IPS-20b (cell line): ENCODE data around the gene CHML.

ENCODE experiments used
- H3K27ac ChIP-seq: one replicate; pipeline ENCODE4 v1.5.1; 2013; ENCODE audit warnings: low read length
- H3K27me3 ChIP-seq: 2 replicates; pipeline ENCODE4 v1.6.1; 2013; ENCODE audit warnings: mild to moderate bottlenecking, low read length, inconsistent platforms; ENCODE audit not compliant: insufficient read depth
- H3K36me3 ChIP-seq: 2 replicates; pipeline ENCODE4 v1.6.1; 2013; ENCODE audit warnings: low read depth, mild to moderate bottlenecking, inconsistent platforms, low read length, moderate library complexity; ENCODE audit not compliant: insufficient read depth
- H3K4me1 ChIP-seq: 2 replicates; pipeline ENCODE4 v1.6.1; 2013; ENCODE audit warnings: mild to moderate bottlenecking, control low read depth, inconsistent platforms, low read length, moderate library complexity; ENCODE audit not compliant: insufficient read depth
- H3K4me3 ChIP-seq: 2 replicates; pipeline ENCODE4 v1.5.1; 2013; ENCODE audit warnings: mild to moderate bottlenecking, low read length, inconsistent platforms
- H3K9ac ChIP-seq: 2 replicates; pipeline ENCODE4 v1.6.1; 2013; ENCODE audit warnings: low read depth, mild to moderate bottlenecking, inconsistent platforms, low read length, moderate library complexity
- H3K9me3 ChIP-seq: 2 replicates; pipeline ENCODE4 v1.6.1; 2013; ENCODE audit warnings: mild to moderate bottlenecking, low read depth, low read length, inconsistent platforms; ENCODE audit not compliant: insufficient read depth

Gene CHML

DNA sequence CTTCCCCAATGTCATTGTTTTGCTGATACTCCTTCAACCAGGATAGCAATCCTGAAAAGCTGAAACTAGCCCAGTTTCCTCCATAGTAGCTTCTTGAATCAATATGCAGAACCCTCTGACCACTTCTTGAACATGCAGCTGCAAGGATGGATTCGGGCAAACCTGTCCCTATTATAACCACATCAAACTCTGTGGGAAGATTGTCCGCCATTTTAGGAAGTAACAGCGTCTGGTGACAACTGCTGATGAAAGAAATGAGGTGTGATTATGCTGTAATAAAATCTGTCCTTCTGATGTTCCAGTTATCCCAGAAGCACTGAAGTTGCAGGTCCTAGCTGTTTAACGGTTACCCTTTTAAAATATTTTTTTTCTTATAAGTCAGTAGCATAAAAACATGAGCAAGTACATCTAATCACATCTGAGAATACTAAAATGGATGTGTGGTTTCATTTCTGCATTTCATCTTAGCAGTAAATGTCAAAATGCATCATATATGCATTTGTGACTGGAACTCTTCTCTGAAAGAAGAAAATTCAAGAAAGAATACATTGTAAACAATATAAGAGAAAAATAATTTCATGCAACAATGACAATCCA lies 4.5 kb downstream of the CHML start:
- Histone ChIP-seq H3K4me1 (peaks cover 20% of the 10 kb centered on the region), H3K36me3 (peaks cover 65% of the 10 kb centered on the region), H3K9me3 (no peaks in the 10 kb centered on the region), H3K27ac (no peak overlapping the region), H3K4me3 (no peak overlapping the region), H3K9ac (no peak overlapping the region), H3K27me3 (no peaks in the 10 kb centered on the region)

DNA sequence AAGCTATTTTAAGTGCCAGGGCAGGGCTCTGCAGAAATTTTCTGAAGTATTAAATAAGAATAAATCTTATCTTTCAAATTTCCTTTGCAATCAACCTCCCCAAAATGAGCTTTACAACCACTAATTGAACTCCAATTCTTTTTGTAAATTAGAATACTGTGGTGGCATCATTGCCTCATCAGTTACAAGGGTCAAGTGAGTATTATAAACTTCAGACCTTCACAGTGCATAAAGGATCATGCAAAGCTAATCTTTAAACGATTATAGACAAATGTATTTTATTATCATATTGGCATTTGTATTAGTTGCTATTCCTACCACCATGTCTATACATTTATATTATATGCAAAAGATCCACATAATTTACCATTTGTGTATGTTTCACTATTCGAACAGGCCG lies 7.2 kb downstream of the CHML start:
- Histone ChIP-seq H3K27me3 (no peaks in the 10 kb centered on the region), H3K4me1 (peaks cover 21% of the 10 kb centered on the region), H3K9ac (no peak overlapping the region), H3K9me3 (no peaks in the 10 kb centered on the region), H3K4me3 (no peak overlapping the region), H3K27ac (no peak overlapping the region), H3K36me3 (peaks cover 68% of the 10 kb centered on the region)

DNA sequence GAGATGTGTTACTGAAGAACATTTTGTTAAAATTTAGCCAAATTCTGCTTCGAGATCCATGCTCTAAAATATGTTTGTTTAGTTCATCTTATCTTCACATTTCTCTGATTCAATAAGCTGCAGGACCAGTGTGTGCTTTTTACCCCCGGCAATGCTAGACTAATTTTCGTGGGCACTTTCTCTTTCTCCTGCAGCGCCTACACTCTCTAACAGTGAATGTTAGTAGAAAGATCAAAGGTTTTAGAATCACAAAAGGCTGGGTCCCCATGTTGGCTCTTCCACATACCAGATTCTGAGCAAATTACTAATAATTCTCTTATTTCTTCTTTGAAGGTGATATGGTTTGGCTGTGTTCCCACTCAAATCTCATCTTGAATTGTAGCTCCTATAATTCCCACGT lies 8.5 kb downstream of the CHML start:
- H3K4me3 ChIP-seq, result no peak overlapping the region
- H3K36me3 ChIP-seq, result peaks cover 56% of the 10 kb centered on the region
- no peaks in the 10 kb centered on the region for H3K9me3 ChIP-seq
- H3K9ac ChIP-seq, result no peak overlapping the region
- H3K27ac ChIP-seq, result no peak overlapping the region
- H3K27me3 ChIP-seq, result no peaks in the 10 kb centered on the region
- peaks cover 15% of the 10 kb centered on the region for H3K4me1 ChIP-seq

DNA sequence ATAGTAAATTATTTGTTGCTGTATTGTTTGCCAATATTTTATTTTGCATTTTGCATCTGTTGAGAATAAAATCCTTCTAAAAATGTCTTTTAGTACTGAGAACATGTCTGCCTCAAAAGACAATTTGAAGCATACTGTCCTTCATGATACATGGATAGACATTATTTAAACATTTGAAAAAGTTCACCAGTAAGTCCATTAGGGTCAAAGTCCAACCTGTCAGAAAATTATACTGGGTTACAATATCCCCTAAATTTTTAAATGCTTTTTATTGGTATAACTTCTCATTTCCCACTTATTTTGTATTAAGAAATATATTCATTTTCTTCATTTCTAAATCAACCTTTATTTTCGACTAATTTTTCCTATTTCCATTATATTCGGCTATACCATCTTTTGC lies 9.3 kb downstream of the CHML start:
- Histone ChIP-seq H3K4me1 (peaks cover 15% of the 10 kb centered on the region), H3K27ac (no peak overlapping the region), H3K36me3 (peaks cover 50% of the 10 kb centered on the region), H3K9me3 (no peaks in the 10 kb centered on the region), H3K4me3 (no peak overlapping the region), H3K9ac (no peak overlapping the region), H3K27me3 (no peaks in the 10 kb centered on the region)

DNA sequence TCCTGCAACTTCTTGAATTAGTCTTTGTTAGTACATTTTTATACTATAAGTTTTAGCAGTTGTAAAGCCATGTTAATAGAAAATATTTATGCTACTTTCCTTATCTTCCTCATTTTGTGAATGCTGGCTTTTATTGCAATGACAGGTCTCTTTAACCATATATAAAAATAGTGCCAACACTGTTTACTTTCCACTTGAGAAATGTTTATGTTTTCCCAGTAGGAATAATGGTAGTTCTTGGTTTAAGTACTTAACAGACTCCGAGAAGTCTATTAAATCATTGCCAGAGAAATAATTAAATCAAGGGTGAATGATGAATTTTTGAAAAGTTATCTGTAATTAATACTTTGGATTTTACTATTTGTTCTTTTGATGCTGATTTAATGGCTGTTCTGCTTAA lies 9.7 kb downstream of the CHML start:
- Histone ChIP-seq H3K9me3 (no peaks in the 10 kb centered on the region), H3K27me3 (no peaks in the 10 kb centered on the region), H3K36me3 (peaks cover 46% of the 10 kb centered on the region), H3K9ac (no peak overlapping the region), H3K4me3 (no peak overlapping the region), H3K4me1 (peaks cover 15% of the 10 kb centered on the region), H3K27ac (no peak overlapping the region)

DNA sequence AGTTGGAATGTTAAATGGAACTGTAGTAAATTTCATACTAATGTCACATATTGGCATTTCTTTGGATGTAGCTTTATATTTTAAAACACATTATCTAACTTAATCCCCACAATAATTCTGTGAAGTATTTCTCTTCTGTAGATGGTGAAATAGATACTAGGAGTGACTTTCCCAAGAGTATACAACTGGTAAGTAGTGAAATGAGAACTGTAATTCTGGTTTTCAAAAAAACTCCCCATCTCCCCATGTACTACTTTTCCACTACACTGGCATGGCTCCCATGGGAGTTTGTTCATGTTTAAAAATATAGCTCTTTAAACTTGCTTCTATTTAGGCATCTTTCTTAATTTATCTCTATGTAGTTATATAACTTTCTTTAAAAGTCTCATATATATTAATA lies 10.2 kb downstream of the CHML start:
- H3K27ac ChIP-seq, result no peak overlapping the region
- peaks cover 15% of the 10 kb centered on the region for H3K4me1 ChIP-seq

DNA sequence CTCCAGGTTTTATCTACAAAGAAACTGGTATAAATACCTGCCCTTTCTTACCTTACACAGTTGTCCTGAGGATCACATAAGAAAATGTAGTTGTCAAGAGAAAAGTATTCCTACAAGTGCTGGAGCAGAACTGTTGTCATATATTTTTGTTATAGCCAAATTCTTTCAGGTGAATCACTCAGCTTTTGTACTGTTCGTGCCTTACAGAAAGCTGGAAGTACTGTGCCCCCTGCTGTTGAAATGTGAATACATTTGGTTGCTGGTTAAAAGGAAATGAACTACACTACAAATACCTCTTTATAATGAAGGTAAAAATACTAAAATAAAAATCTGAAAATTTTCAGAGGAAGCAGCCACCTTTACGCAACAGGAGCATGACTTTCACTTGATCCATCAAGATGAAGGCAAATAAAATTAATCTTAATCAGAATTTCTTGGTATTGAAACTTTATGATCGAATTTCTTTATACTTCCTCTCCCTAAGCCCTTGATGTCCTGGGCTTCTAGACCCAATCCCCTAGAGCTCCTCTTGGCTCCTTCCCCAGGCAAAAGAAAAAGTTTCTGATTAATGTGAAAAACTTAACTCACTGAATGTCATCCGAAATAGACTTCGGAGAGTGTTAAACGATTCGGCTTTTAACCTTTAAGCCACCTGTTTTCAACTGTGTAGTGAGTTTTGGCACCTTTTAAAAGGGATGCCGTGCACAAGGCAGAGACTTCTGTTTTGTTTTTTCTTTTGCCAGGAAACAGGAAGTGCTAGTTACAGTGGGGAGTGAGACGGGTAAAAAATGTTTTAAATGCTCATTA lies 12.5 kb downstream of the CHML start:
- Histone ChIP-seq H3K9ac (no peak overlapping the region; the same call in 1 of the 2 replicates), H3K4me3 (no peak overlapping the region)

More for the DNA sequence above, 10.2 kb downstream of the CHML start:
- H3K4me3 ChIP-seq, result no peak overlapping the region
- no peaks in the 10 kb centered on the region for H3K9me3 ChIP-seq
- H3K27me3 ChIP-seq, result no peaks in the 10 kb centered on the region
- H3K36me3 ChIP-seq, result peaks cover 41% of the 10 kb centered on the region
- no peak overlapping the region for H3K9ac ChIP-seq

DNA sequence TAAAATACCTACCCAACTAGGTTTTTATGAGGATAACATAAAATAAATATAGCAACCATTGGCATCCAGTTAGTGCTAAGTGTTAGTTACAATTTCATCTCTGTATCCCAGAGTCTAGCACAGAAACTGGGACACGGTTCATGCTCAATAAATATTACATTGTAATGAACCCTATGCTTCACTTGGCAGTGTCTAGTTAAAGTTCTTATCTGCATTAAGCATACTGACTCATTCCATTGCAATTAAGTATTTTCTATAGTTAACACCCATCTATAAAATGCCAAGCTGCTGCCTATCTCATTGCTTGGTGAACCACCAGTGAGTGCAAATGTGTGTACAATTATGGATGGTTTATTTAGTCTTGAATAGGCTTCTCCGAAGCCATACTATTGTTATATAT lies 15.2 kb downstream of the CHML start:
- no peak overlapping the region for H3K27ac ChIP-seq
- H3K4me3 ChIP-seq, result no peak overlapping the region

More for the DNA sequence above, 12.5 kb downstream of the CHML start:
- Histone ChIP-seq H3K36me3 (peaks cover 17% of the 10 kb centered on the region; the same call in 1 of the 2 replicates), H3K27ac (no peak overlapping the region), H3K4me1 (peaks cover 11% of the 10 kb centered on the region), H3K9me3 (no peaks in the 10 kb centered on the region), H3K27me3 (no peaks in the 10 kb centered on the region)

DNA sequence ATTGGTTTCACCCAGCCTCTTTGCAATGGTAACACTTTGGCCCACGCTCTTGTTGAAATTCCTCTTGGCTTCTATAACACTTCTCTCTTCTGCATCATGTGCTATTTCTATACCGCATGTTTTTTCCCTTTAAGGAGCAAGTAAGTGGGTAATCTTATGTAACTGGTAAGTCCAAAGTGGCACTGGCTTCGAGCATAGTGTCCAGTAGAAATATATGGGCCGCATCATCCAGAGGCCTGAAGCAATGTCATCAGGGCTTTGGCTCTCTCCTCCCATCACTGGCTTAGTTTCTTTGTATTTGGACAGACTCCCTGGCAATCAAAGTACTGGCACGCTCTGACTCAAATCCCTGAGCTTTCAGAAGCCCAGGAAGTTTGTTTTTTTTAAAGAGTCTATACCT lies 17.5 kb downstream of the CHML start:
- Histone ChIP-seq H3K9ac (no peak overlapping the region), H3K36me3 (no peaks in the 10 kb centered on the region; the same call in 1 of the 2 replicates), H3K9me3 (no peaks in the 10 kb centered on the region), H3K4me3 (no peak overlapping the region), H3K4me1 (no peaks in the 10 kb centered on the region; the same call in 1 of the 2 replicates), H3K27me3 (no peaks in the 10 kb centered on the region), H3K27ac (no peak overlapping the region)

More for the DNA sequence above, 15.2 kb downstream of the CHML start:
- Histone ChIP-seq H3K4me1 (peaks cover 5% of the 10 kb centered on the region), H3K9ac (no peak overlapping the region), H3K36me3 (peaks cover 5% of the 10 kb centered on the region; the same call in 1 of the 2 replicates), H3K9me3 (no peaks in the 10 kb centered on the region), H3K27me3 (no peaks in the 10 kb centered on the region)

DNA sequence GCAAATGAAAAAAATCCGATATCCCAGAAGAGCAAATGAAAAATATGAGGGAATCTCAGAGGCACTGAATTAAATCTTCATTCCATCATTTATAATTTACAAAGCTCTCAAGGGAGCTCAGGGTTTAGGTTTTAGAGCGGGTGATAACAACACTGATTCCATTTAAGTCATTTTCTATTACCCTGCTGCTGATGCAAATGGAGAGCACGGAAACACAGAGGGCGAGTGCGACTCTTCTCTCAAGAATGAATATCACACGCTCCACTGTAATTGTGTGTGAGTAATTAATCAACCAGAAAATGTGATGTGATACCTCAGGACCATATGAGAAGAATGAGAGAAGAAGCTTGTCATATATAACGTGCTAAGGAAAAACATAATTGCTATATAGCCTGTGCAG lies 22.7 kb downstream of the CHML start:
- Histone ChIP-seq H3K9me3 (no peaks in the 10 kb centered on the region), H3K4me3 (no peak overlapping the region), H3K27me3 (no peaks in the 10 kb centered on the region), H3K36me3 (no peaks in the 10 kb centered on the region; the same call in 1 of the 2 replicates), H3K4me1 (no peaks in the 10 kb centered on the region), H3K9ac (no peak overlapping the region), H3K27ac (no peak overlapping the region)

DNA sequence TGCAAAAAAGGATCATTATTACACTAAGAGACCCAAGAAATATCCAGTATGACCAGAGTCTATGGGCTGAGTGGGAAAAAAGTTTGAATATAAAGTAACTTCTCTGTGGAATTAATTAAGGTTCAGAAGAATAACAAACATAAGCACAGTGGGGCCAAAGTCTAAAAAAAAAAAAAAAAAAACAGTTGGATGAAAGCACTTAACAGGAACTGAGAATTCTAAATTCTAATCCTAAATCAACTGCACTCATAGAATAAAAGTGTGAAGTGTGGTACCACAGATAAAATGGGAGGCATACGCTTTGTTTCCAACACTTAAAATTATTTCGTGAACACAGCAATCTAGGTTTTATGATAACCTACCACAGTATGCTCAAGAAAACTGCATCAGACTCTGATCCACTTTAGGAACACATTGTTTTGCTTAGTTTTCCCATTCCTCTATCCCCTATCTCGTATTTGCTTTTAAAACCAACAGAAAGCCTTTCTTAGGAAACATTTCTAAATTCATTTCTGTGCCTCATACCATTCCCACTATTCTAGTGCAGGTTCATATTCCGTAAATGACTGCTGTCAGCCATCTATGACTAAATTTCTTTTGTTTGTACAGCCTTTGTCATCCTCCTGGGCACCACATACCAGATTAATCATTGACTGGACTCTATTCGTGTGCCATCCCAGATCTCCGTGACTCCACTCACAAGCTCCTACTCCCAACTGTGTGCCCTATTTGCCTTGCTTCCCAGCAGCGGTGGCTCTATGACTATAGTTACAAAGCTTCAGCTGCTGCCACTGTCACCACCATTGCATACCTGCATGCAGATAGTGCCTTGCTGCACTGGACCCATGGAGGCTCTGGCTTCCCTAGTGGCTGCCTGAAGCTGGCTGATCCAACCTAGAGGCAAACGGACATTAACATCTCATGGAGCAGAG lies 24.9 kb downstream of the CHML start:
- no peak overlapping the region for H3K27ac ChIP-seq

More for the DNA sequence above, 24.9 kb downstream of the CHML start:
- Histone ChIP-seq H3K36me3 (no peaks in the 10 kb centered on the region), H3K9ac (no peak overlapping the region), H3K9me3 (no peaks in the 10 kb centered on the region), H3K4me3 (no peak overlapping the region), H3K27me3 (no peaks in the 10 kb centered on the region), H3K4me1 (no peaks in the 10 kb centered on the region)
